Measurements from ENCODE around the gene ARHGAP26.

The ARHGAP26 gene

GRCh38 chr5:142920849-142921612, 150.9 kb downstream of the ARHGAP26 start:
- TF ChIP-seq, protein P1, sequence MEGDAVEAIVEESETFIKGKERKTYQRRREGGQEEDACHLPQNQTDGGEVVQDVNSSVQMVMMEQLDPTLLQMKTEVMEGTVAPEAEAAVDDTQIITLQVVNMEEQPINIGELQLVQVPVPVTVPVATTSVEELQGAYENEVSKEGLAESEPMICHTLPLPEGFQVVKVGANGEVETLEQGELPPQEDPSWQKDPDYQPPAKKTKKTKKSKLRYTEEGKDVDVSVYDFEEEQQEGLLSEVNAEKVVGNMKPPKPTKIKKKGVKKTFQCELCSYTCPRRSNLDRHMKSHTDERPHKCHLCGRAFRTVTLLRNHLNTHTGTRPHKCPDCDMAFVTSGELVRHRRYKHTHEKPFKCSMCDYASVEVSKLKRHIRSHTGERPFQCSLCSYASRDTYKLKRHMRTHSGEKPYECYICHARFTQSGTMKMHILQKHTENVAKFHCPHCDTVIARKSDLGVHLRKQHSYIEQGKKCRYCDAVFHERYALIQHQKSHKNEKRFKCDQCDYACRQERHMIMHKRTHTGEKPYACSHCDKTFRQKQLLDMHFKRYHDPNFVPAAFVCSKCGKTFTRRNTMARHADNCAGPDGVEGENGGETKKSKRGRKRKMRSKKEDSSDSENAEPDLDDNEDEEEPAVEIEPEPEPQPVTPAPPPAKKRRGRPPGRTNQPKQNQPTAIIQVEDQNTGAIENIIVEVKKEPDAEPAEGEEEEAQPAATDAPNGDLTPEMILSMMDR (IDR thresholded peaks at IDR 0.05) = no peak

DNA sequence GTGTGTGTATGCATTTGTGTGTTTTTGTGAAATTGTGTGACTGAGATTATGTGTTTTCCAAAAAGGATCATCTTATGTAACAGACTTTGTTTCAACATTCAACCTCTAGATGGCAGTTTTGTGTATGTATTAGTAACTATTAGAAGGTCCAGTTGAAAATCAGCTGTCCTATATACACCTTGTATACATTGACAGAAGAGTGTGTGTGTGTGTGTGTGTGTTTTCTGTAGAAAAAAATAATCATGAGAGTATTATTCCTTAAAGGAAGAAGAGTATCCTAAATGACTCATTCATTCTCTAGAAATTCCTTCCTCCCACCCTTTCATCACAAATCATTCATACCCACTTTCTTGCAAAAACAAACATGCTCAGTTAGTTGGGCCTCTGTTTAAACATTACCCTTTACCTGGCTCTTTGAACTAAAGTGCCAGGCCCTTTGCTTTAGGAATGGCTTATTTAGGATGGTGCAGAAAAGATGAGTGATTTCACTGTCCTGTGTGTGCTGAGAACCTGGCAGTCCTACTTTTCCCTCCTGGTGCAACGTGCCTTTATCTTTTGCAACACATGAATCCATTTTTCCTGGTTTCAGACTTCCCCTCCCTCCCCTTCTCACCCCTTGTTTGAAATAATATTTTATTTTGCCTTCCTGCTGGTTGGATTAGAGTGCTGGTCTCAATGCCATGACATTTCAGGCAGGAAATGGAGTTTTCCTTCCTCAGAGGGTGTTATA, 152.2 kb downstream of the ARHGAP26 start:
- TF ChIP-seq, protein P1 (IDR thresholded peaks at IDR 0.05) = peak; percentile 56

- TF ChIP-seq, protein P1 (IDR thresholded peaks at IDR 0.05) = no peak
These were observed 154.1 kb downstream of the ARHGAP26 start for GRCh38 chr5:142924135-142924883.

DNA sequence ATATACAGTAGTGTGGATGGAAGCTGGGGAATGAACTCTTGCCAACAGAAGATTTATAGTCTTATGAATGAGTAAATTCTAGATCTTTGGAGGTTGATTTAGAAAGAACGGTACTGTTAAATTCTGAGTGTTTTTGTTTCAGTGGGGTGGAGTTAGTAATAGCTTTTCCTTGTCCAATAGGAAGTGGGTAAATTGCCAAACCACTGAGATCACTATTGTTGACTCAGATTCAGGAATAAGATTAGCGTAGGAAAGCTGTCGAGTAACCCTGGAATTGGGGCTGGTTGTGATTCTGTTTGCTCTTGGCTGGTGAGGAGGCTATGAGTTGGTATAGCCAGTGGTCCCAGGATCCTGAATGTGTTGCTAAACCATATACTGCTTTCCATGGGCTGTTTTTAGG, 155.6 kb downstream of the ARHGAP26 start:
- TF ChIP-seq, protein P1 (IDR thresholded peaks at IDR 0.05) = no peak

DNA sequence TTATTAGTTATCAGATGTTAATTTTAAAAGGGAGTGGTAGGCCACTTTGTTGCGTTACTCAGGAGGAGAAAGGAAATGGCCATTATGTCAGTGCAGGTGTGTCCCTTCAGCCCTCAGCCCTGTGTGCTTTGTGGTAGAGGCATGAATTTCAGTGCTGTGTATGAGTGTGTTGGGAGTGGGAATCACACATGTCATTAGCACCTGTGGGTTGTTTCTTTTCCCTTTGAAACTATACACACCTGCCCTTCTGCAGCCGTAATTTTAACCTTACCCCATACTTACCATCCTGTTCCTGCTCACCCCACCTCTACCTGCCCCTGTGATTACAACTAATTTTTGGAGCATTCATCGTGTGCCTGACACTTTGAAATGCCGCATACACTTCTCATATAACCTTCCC, 156.4 kb downstream of the ARHGAP26 start:
- TF ChIP-seq, protein P1 (IDR thresholded peaks at IDR 0.05) = no peak

DNA sequence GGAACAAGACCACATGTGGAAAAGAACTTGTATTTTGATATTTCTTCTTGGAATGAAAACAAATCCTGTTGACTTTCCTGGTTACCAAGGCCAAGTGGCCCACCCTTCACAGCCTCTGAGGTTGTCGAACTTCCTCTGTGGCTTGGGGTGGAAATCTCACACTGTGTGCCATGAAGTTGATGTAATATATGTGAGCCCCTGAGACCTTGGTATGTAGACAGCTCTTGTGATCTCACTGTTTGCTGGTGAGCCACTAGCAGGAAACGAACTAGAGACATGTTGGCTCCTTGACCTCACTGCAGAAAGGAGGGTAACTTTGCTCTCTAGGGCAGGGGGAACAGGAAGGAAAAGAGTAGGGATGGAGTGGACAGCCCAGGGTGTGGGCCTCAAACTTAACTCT, 159.4 kb downstream of the ARHGAP26 start:
- TF ChIP-seq, protein P1 (IDR thresholded peaks at IDR 0.05) = no peak

DNA sequence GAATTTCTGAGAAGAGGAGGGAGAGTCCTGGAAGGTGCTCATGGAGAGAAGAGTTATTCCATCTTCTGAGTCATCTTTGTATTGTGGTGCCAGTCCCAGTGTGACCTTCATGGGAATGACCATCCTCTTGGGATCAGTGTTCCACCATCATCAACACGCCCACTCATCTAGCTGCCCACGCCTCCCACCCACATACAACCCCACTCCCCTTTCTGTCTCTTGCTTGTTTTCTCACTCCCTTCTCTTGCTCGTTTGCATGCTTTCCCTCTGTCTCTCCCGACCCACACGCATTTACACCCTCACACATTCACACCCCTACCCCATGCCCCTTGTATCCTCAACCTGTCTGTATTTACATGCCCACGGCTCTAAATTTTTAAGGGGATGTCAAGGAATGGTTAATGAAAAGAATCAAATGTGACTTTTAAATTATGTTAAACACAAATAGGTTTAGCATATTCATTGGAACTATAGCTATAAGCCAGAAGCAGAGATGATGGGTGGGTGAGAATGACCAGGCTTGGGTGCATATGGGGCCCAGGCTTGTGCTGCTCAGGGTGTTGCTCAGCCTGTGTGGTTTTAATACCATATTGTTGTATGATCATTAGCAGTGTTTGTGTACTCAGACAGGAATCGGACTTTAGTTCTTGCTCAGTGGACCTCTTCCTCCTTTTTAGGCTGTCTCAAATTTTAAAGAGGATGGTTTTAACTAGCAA, 160.4 kb downstream of the ARHGAP26 start:
- TF ChIP-seq, protein P1 (IDR thresholded peaks at IDR 0.05) = no peak
